Breast epithelium (tissue), 4 donors: Measurements from ENCODE around the gene MAPK10. TPM values are rescaled to one million over a fixed set of nuclear protein-coding genes. Genes with fewer than 3 reads are reported as not detected.

Experiments used
- DNase-seq, 2 donors: peaks; one replicate each; pipeline ENCODE4 v3.0.0-alpha.2; 2019; ENCODE audit warnings: low spot score in 2 of 2
- H3K27ac ChIP-seq, 2 donors: fragments of 200-600 bp; sonication (generic) in 1 of 2; one replicate each; pipeline ENCODE4 v1.5.1; 2016 to 2019; ENCODE audit warnings: mild to moderate bottlenecking in 1 of 2
- H3K27me3 ChIP-seq, 2 donors: fragments of 200-600 bp; sonication (generic) in 1 of 2; one replicate each; pipeline versions ENCODE4 v1.5.1 to v1.6.0; 2017 to 2019; ENCODE audit warnings: control low read depth in 1 of 2, mild to moderate bottlenecking in 1 of 2
- H3K36me3 ChIP-seq: fragments of 200-600 bp; one replicate; pipeline ENCODE4 v1.5.1; 2019
- H3K4me1 ChIP-seq, 2 donors: fragments of 200-600 bp; sonication (generic); one replicate each; pipeline ENCODE4 v1.5.1; 2016 to 2019; ENCODE audit warnings: control low read depth in 1 of 2
- H3K4me3 ChIP-seq, 3 donors: fragments of 200-600 bp; sonication (generic); 1 replicate in 2 of 3; 2 replicates in 1 of 3; pipeline ENCODE4 v1.5.1; 2016 to 2019; ENCODE audit warnings: mild to moderate bottlenecking in 3 of 3, moderate library complexity in 2 of 3
- H3K9me3 ChIP-seq, 2 donors: fragments of 200-600 bp; sonication (generic) in 1 of 2; one replicate each; pipeline ENCODE4 v1.5.1; 2016 to 2019; ENCODE audit warnings: control low read depth in 1 of 2
- CTCF ChIP-seq, 3 donors: fragments of 450-650 bp; IDR thresholded peaks; one replicate each; pipeline ENCODE4 v1.5.1; 2016 to 2017; ENCODE audit warnings: antibody characterized with exemption in 3 of 3, mild to moderate bottlenecking in 3 of 3, moderate library complexity in 3 of 3
- POLR2A ChIP-seq: fragments of 450-650 bp; IDR thresholded peaks from one replicate; pipeline ENCODE4 v1.6.1; 2016; ENCODE audit warnings: antibody characterized with exemption, mild to moderate bottlenecking, moderate library complexity
- POLR2AphosphoS5 ChIP-seq, 3 donors: sonication (generic); formaldehyde crosslinking; IDR thresholded peaks; one replicate each; pipeline ENCODE4 v1.6.1; 2017; ENCODE audit warnings: antibody characterized with exemption in 3 of 3
- intact Hi-C: fragments of 100-400 bp; cut with DNase I; formaldehyde crosslinking; loops from one replicate; pipeline ENCODE4 v1.15.1; 2023; ENCODE audit warnings: low total_unique reads
- total RNA-seq, 3 donors: library from RNA; depleted of rRNA; stranded (reverse); fragments of >200 nt; gene quantifications; one replicate each; pipeline ENCODE4 v1.1.0, GENCODE V29; 2016

The MAPK10 gene
- total RNA-seq, 3 donors from 2014 or later: 18.4 to 46.2 (median 24.6) TPM

GRCh38 chr4:86272669-86273068 is 87.2 kb downstream of the MAPK10 start:
- intact Hi-C loops: no loop called here
- no peaks in the 10 kb centered on the region for H3K36me3 ChIP-seq
- H3K9me3 ChIP-seq: no peaks in the 10 kb centered on the region
- H3K27ac ChIP-seq: no peak overlapping the region
- no peak overlapping the region for H3K4me3 ChIP-seq
- TF ChIP-seq CTCF (IDR thresholded peaks at IDR 0.05): no peak
- TF ChIP-seq POLR2A: no peak
- TF ChIP-seq POLR2AphosphoS5 (IDR thresholded peaks at IDR 0.05): no peak
- H3K27me3 ChIP-seq: no peaks in the 10 kb centered on the region
- no peak for DNase-seq
- H3K4me1 ChIP-seq: no peaks in the 10 kb centered on the region

DNA sequence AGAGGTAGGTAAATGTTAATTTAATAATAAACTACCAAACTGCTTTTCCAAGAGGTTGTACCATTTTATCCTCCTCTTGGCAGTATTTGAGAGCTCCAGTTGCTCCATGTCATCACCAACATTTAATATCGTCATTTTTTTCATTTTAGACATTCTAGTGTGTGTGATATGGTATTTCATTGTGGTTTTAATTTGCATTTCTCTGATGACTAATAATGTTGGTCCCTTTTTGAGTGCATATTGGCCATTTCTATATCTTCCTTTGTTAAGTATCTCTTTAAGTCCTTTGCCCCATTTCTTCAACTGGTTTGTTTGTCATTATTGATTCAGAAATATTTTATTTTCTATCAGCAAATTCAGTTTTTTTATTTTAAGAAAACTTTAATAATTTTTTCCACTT is 88.8 kb downstream of the MAPK10 start:
- DNase-seq: no peak
- no peaks in the 10 kb centered on the region for H3K27me3 ChIP-seq
- no peaks in the 10 kb centered on the region for H3K36me3 ChIP-seq
- H3K4me3 ChIP-seq: no peak overlapping the region
- H3K9me3 ChIP-seq: no peaks in the 10 kb centered on the region
- intact Hi-C loops: no loop called here
- H3K4me1 ChIP-seq: no peaks in the 10 kb centered on the region
- TF ChIP-seq POLR2AphosphoS5 (IDR thresholded peaks at IDR 0.05): no peak
- no peak for TF ChIP-seq CTCF (IDR thresholded peaks at IDR 0.05)
- no peak for TF ChIP-seq POLR2A
- H3K27ac ChIP-seq: no peak overlapping the region

DNA sequence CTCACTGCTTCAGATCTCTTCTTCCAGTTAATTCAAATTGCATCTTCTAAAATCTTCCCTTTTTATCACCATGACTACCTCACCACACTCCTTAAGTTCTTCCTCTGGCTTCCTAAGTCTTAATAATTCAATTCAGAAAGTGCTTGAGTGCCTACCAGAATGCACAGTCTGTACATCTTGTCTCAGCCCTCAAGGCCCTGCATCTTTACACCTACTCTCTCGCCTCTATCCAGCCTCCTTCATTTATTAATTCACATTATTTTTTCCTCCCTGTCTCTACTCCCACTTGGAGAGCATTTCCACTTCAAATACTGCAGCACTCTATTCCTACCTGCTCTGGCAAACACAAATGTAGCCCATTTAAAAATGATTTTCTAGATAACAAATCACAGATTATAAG is 90.5 kb downstream of the MAPK10 start:
- intact Hi-C loops: no loop called here
- no peaks in the 10 kb centered on the region for H3K27me3 ChIP-seq
- no peak overlapping the region for H3K4me3 ChIP-seq
- H3K36me3 ChIP-seq: no peaks in the 10 kb centered on the region
- H3K9me3 ChIP-seq: no peaks in the 10 kb centered on the region
- H3K27ac ChIP-seq: no peak overlapping the region
- no peak for DNase-seq
- H3K4me1 ChIP-seq: no peaks in the 10 kb centered on the region
- TF ChIP-seq POLR2AphosphoS5 (IDR thresholded peaks at IDR 0.05) (no peak), CTCF (IDR thresholded peaks at IDR 0.05) (no peak), POLR2A (no peak)

- Histone ChIP-seq H3K4me1 (no peaks in the 10 kb centered on the region), H3K9me3 (no peaks in the 10 kb centered on the region), H3K4me3 (no peak overlapping the region), H3K36me3 (no peaks in the 10 kb centered on the region), H3K27ac (no peak overlapping the region), H3K27me3 (no peaks in the 10 kb centered on the region)
- intact Hi-C loops: no loop called here
- DNase-seq: no peak
- TF ChIP-seq CTCF (IDR thresholded peaks at IDR 0.05) (no peak), POLR2A (no peak), POLR2AphosphoS5 (IDR thresholded peaks at IDR 0.05) (no peak)
These were observed 95.6 kb downstream of the MAPK10 start for GRCh38 chr4:86264241-86264640.

DNA sequence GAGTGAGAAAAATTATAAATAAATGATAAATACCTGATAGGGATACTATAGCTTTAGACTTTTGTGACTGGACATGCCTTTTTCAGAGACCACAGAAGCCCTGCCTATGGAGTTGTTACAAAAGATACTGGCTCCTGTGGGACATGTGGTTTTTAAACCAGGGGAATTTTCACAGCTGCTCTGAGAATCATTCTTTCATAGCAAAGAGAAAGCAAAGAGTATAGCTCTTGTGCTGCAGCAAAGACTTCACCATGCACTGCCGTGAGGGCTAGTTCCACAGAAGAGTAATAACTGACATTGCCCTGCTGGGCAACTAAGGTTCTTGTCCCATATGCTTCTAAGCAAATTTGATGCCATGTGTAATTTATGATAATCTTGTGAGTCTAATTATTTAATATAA is 98.2 kb downstream of the MAPK10 start:
- no peak overlapping the region for H3K4me3 ChIP-seq
- no peak overlapping the region for H3K27ac ChIP-seq
- no peaks in the 10 kb centered on the region for H3K27me3 ChIP-seq
- no peaks in the 10 kb centered on the region for H3K9me3 ChIP-seq
- TF ChIP-seq POLR2AphosphoS5 (IDR thresholded peaks at IDR 0.05) (no peak), CTCF (IDR thresholded peaks at IDR 0.05) (no peak), POLR2A (no peak)
- no peaks in the 10 kb centered on the region for H3K36me3 ChIP-seq
- no peak for DNase-seq
- intact Hi-C loops: no loop called here
- H3K4me1 ChIP-seq: no peaks in the 10 kb centered on the region
